ENCODE measurements around the gene KRI1. TPM values are rescaled to one million over a fixed set of nuclear protein-coding genes. Genes with fewer than 3 reads are reported as not detected.
"Not testable (repeated sequence)": the region's sequence is repeated elsewhere in the genome, so short reads cannot be mapped to it uniquely, and the experiment has no call there.

KRI1 gene
- total and polyA plus RNA-seq, 2 donors (not counting 3 experiments of a cell fraction or from before 2014, with no cell fraction given), result 6.7 to 25.7 TPM

DNA sequence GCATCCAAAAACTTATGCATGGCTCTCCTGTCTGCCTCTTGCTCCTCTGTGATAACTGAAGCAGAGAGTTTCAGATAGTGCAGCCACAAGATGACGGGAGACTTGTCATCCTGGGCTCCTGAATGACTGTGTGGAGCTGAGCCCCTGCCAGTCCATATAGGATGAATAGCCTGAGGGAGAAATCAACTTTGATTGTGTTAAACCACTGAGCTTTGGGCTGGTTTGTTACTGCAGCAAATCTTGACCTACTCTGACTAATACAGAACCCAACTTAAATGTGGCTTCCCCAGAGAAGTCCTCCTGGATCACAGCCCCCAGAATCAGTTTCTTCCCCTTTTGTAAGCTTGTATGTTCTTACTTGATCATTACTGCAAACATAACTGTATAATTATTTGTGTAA, 33.4 kb downstream of the KRI1 start:
- no peak overlapping the region for H3K4me2 ChIP-seq (ENCODE audit: insufficient read depth, low read length)
- intact Hi-C loops (cut with micrococcal nuclease) (no loop called here), dilution Hi-C loops (cut with MboI; ENCODE audit: extremely low pct_ligation_motif_present, low sequenced_read_pairs) (no loop called here)
- ChIA-PET POLR2A (no interaction called here), CTCF (interaction anchor here (0.9 to 1.6 kb wide), 2 partner anchors 9 to 20 kb away, joined by 3 to 4 read pairs; no protein-coding TSS in a partner anchor)
- BruUV-seq (replicated peaks), result no TSS peak
- no peaks in the 10 kb centered on the region for H3K4me1 ChIP-seq (ENCODE audit: control insufficient read depth, extremely low read depth, insufficient read depth, low read length)
- H3K27ac ChIP-seq (ENCODE audit: insufficient read depth, low read depth, low read length), result no peak overlapping the region
- no peak overlapping the region for H3K9ac ChIP-seq (replicated peaks; ENCODE audit: extremely low read depth, insufficient read depth, low read length)
- H2AFZ ChIP-seq (ENCODE audit: low read depth, low read length), result no peak overlapping the region
- no peak for TF ChIP-seq POLR2AphosphoS5 (IDR thresholded peaks at IDR 0.05; ENCODE audit: insufficient read depth, low read depth, low read length)
- no peak for TF ChIP-seq JUN (IDR thresholded peaks at IDR 0.05; ENCODE audit: borderline replicate concordance, insufficient read depth, insufficient read length, low read depth)
- no peak for TF ChIP-seq POLR2A (IDR thresholded peaks at IDR 0.05; ENCODE audit: low read depth, low read length)
- no peak for TF ChIP-seq FOS (IDR thresholded peaks at IDR 0.05; ENCODE audit: borderline replicate concordance, insufficient read depth, low read length)
- TF ChIP-seq, protein P1, sequence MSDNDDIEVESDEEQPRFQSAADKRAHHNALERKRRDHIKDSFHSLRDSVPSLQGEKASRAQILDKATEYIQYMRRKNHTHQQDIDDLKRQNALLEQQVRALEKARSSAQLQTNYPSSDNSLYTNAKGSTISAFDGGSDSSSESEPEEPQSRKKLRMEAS (IDR thresholded peaks at IDR 0.05; ENCODE audit: insufficient read depth, insufficient read length), result no peak
- no peak for TF ChIP-seq MYC (IDR thresholded peaks at IDR 0.05; ENCODE audit: low read depth, low read length)
- no peak for TF ChIP-seq GATA2 (IDR thresholded peaks at IDR 0.05; ENCODE audit: insufficient read depth, insufficient read length, low read depth, low read length)
- TF ChIP-seq, protein P2, sequence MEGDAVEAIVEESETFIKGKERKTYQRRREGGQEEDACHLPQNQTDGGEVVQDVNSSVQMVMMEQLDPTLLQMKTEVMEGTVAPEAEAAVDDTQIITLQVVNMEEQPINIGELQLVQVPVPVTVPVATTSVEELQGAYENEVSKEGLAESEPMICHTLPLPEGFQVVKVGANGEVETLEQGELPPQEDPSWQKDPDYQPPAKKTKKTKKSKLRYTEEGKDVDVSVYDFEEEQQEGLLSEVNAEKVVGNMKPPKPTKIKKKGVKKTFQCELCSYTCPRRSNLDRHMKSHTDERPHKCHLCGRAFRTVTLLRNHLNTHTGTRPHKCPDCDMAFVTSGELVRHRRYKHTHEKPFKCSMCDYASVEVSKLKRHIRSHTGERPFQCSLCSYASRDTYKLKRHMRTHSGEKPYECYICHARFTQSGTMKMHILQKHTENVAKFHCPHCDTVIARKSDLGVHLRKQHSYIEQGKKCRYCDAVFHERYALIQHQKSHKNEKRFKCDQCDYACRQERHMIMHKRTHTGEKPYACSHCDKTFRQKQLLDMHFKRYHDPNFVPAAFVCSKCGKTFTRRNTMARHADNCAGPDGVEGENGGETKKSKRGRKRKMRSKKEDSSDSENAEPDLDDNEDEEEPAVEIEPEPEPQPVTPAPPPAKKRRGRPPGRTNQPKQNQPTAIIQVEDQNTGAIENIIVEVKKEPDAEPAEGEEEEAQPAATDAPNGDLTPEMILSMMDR (IDR thresholded peaks at IDR 0.05; ENCODE audit: extremely low read depth in 1 of 2, insufficient read depth in 1 of 2, low read depth in 1 of 2, low read length in 2 of 2), result no peak
- no peak for TF ChIP-seq EZH2 (IDR thresholded peaks at IDR 0.05; ENCODE audit: borderline replicate concordance, low read depth, low read length, severe bottlenecking)
- no peaks in the 10 kb centered on the region for H3K79me2 ChIP-seq (ENCODE audit: control insufficient read depth, insufficient read depth, low read length)
- no peaks in the 10 kb centered on the region for H3K9me3 ChIP-seq (replicated peaks; ENCODE audit: control insufficient read depth, insufficient read depth, low read length)
- DNase-seq (ENCODE audit: low read depth, low spot score) (no peak), FAIRE-seq (no peak)
- H3K9me1 ChIP-seq (replicated peaks; ENCODE audit: control insufficient read depth, extremely low read depth, insufficient read depth, low read length), result no peaks in the 10 kb centered on the region
- H4K20me1 ChIP-seq (replicated peaks; ENCODE audit: control insufficient read depth, extremely low read depth, insufficient read depth, low read length), result no peaks in the 10 kb centered on the region
- H3K36me3 ChIP-seq (ENCODE audit: control insufficient read depth in 2 of 2, extremely low read depth in 1 of 2, insufficient read depth in 2 of 2, low read length in 2 of 2), result no peaks in the 10 kb centered on the region
- H3K4me3 ChIP-seq (replicated peaks in 1 of 3; ENCODE audit: insufficient read depth in 1 of 3, low read depth in 1 of 3, low read length in 3 of 3), result no peak overlapping the region
- H3K27me3 ChIP-seq (ENCODE audit: control insufficient read depth in 2 of 2, insufficient read depth in 2 of 2, low read length in 2 of 2), result no peaks in the 10 kb centered on the region

DNA sequence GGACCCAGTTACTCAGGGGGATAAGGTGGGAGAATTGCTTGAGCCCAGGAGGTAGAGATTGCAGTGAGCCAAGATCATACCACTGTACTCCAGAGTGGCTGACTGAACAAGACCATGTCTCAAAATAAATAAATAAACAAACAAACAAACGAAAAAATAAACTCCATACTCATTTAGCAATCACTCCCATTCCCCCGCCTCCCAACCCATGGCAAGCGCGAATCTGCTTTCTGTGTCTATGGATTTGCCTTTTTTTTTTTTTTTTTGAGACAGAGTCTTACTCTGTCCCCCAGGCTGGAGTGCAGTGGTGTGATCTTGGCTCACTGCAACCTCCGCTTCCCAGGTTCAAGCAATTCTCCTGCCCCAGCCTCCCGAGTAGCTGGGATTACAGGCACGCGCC, 38.9 kb downstream of the KRI1 start:
- BruUV-seq (replicated peaks), result not testable (repeated sequence)

More for the DNA sequence above, 38.9 kb downstream of the KRI1 start:
- H3K9me1 ChIP-seq (replicated peaks; ENCODE audit: control insufficient read depth, extremely low read depth, insufficient read depth, low read length); FAIRE-seq; H3K27me3 ChIP-seq (ENCODE audit: control insufficient read depth in 2 of 2, insufficient read depth in 2 of 2, low read length in 2 of 2); H3K4me3 ChIP-seq (replicated peaks in 1 of 3; ENCODE audit: insufficient read depth in 1 of 3, low read depth in 1 of 3, low read length in 3 of 3); dilution Hi-C loops (cut with MboI; ENCODE audit: extremely low pct_ligation_motif_present, low sequenced_read_pairs); H3K9ac ChIP-seq (replicated peaks; ENCODE audit: extremely low read depth, insufficient read depth, low read length); H3K79me2 ChIP-seq (ENCODE audit: control insufficient read depth, insufficient read depth, low read length); H3K36me3 ChIP-seq (ENCODE audit: control insufficient read depth in 2 of 2, extremely low read depth in 1 of 2, insufficient read depth in 2 of 2, low read length in 2 of 2); H3K4me2 ChIP-seq (ENCODE audit: insufficient read depth, low read length); H3K4me1 ChIP-seq (ENCODE audit: control insufficient read depth, extremely low read depth, insufficient read depth, low read length); DNase-seq (ENCODE audit: low read depth, low spot score); H3K9me3 ChIP-seq (replicated peaks; ENCODE audit: control insufficient read depth, insufficient read depth, low read length); H4K20me1 ChIP-seq (replicated peaks; ENCODE audit: control insufficient read depth, extremely low read depth, insufficient read depth, low read length); intact Hi-C loops (cut with micrococcal nuclease); H2AFZ ChIP-seq (ENCODE audit: low read depth, low read length); H3K27ac ChIP-seq (ENCODE audit: insufficient read depth, low read depth, low read length): not testable (repeated sequence)
- ChIA-PET CTCF (interaction anchor here (1.0 kb wide), 1 partner anchor 9 kb away, joined by 3 read pairs; the partner anchor contains the start of gene S1PR5), POLR2A (interaction anchor here (0.6 kb wide), 1 partner anchor 31 kb away, joined by 3 read pairs; no protein-coding TSS in a partner anchor)
